ENCODE data around the gene ST7.

The ST7 gene, protein sequence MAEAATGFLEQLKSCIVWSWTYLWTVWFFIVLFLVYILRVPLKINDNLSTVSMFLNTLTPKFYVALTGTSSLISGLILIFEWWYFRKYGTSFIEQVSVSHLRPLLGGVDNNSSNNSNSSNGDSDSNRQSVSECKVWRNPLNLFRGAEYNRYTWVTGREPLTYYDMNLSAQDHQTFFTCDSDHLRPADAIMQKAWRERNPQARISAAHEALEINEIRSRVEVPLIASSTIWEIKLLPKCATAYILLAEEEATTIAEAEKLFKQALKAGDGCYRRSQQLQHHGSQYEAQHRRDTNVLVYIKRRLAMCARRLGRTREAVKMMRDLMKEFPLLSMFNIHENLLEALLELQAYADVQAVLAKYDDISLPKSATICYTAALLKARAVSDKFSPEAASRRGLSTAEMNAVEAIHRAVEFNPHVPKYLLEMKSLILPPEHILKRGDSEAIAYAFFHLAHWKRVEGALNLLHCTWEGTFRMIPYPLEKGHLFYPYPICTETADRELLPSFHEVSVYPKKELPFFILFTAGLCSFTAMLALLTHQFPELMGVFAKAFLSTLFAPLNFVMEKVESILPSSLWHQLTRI

DNA sequence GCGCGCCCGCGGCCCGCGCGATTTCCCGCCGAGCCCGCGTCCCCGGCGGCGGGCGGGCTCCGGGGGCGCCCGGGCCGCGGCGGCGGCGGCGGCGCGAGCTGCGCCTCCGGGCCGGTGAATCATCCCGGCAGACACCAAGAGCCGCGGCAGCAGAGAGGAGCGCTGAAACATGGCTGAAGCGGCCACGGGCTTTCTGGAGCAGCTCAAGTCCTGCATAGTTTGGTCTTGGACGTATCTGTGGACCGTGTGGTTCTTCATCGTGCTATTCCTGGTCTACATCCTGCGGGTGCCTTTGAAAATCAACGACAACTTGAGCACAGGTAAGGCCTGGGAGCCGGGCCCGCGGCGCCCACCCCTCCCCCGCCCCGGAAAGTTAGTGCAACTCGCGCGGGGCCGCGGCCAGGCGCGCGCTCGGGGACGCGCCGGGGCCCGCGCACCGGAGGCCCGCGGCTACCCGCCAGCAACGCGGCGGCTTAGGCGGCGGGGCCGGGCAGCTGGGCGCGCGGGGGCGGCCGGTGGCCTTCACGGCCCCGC lies at the start of gene ST7:
Gene ST7, plus strand, starts transcription at position 130 of the 534 bp plus-strand sequence. Its CDS starts 40 bp downstream, at position 170.
- DNase-seq: peak; percentile 84
- Mint-ChIP-seq H3K36me3 (ENCODE audit: low read depth) (peaks cover 3% of the 10 kb centered on the region), H3K27me3 (no peaks in the 10 kb centered on the region), H3K27ac (peak within 1 kb of the TSS; percentile 93), H3K4me3 (peak within 1 kb of the TSS; percentile 88), H3K4me1 (ENCODE audit: low read depth) (peaks cover 33% of the 10 kb centered on the region), H3K9me3 (no peaks in the 10 kb centered on the region)

DNA sequence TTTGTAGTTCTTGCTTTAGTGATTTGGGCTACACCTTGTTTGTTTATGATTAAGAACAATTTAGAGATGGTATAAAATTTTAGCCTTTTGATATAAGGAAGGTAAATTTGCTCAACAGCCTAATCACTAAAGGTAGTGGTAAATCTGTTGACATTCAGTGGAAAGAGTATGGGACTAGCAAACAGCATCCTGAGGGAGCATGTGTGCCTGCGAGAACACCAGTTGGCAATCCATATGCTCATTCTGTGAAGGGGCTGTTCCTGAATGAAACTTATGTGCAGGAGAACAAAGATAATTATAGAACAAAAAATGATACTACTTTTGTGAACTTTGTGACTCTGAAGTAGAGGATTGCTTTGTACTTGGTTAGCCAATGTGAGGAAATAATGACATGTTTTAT lies 46.9 kb upstream of the ST7 start:
- H3K27me3 Mint-ChIP-seq: no peaks in the 10 kb centered on the region
- H3K4me1 Mint-ChIP-seq (ENCODE audit: low read depth): no peaks in the 10 kb centered on the region
- H3K27ac Mint-ChIP-seq: no peak overlapping the region
- H3K4me3 Mint-ChIP-seq: no peak overlapping the region
- H3K9me3 Mint-ChIP-seq: no peaks in the 10 kb centered on the region
- DNase-seq: no peak
- H3K36me3 Mint-ChIP-seq (ENCODE audit: low read depth): peaks cover 79% of the 10 kb centered on the region

DNA sequence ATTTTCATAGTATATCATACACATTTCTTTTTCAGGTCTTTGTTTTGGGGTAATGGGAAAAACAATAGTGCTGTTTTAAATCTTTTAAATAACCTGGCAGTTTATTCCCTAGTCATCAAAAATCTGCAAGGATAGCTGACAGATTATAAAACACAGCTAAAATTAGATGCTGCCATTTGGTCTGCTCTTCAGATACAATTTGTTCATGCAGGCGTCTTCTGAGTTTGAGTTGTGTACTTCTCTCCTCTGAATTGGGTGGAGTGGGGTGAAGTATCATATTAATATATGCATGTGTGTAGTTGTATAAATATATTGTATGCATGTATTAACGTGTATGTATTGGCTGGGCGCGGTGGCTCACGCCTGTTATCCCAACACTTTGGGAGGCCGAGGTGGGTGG lies 42.9 kb upstream of the ST7 start:
- H3K27ac Mint-ChIP-seq: no peak overlapping the region
- peaks cover 82% of the 10 kb centered on the region for H3K36me3 Mint-ChIP-seq (ENCODE audit: low read depth)
- H3K4me1 Mint-ChIP-seq (ENCODE audit: low read depth): peaks cover 6% of the 10 kb centered on the region
- no peak overlapping the region for H3K4me3 Mint-ChIP-seq
- no peaks in the 10 kb centered on the region for H3K27me3 Mint-ChIP-seq
- no peak for DNase-seq
- H3K9me3 Mint-ChIP-seq: no peaks in the 10 kb centered on the region

DNA sequence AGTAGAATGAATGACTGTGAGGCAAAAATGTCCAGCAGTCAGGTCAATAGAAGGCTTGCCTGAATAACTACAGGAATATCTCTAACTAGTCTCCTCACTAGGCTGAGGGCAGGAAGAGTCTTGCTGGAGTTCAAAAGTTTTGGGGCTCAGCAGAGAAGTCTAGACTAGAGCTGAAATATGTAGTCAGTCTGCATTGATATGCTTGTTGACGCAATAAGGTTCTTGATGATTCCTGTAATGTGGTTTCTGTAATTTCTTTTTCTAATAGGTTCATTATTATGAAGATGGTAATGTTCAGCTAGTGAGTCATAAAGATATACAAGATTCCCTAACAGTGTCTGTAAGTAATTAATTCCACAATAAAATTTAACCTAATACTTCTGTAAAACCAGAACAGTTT lies 41.5 kb upstream of the ST7 start:
- H3K36me3 Mint-ChIP-seq (ENCODE audit: low read depth): peaks cover 83% of the 10 kb centered on the region
- H3K27me3 Mint-ChIP-seq: no peaks in the 10 kb centered on the region
- no peaks in the 10 kb centered on the region for H3K9me3 Mint-ChIP-seq
- H3K4me3 Mint-ChIP-seq: no peak overlapping the region
- no peak for DNase-seq
- H3K27ac Mint-ChIP-seq: no peak overlapping the region
- peaks cover 6% of the 10 kb centered on the region for H3K4me1 Mint-ChIP-seq (ENCODE audit: low read depth)

DNA sequence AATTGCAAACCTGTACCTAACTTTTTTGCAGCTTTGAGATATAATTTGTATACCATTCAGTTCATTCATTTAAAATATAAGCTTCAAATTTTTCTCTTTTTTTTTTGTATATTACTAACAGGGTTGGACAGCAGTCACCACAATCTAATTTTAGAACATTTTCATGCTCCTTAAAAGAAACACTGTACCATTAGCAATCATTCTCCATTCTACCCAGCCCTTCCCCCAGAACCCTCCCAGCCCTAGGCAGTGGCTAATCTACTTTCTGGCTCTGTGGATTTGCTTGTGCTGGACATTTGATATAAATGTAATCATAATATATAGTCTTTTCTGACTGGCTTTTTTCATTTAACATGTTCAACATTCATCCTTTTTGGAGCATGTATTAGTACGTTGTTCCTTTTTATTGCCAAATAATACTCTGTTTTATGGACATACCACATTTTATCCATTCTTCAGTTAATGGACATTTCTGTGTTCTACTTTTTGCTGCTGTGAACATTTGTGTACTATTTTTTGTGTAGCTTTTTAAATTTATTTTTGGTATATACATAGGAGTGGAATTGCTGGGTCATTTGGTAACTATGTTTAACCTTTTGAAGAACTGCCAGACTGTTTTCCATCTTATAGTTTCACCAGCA lies 40.9 kb upstream of the ST7 start:
- Mint-ChIP-seq H3K27me3 (no peaks in the 10 kb centered on the region), H3K4me3 (no peak overlapping the region), H3K9me3 (no peaks in the 10 kb centered on the region), H3K27ac (no peak overlapping the region), H3K36me3 (ENCODE audit: low read depth) (peaks cover 83% of the 10 kb centered on the region), H3K4me1 (ENCODE audit: low read depth) (peaks cover 6% of the 10 kb centered on the region)
- DNase-seq: no peak

DNA sequence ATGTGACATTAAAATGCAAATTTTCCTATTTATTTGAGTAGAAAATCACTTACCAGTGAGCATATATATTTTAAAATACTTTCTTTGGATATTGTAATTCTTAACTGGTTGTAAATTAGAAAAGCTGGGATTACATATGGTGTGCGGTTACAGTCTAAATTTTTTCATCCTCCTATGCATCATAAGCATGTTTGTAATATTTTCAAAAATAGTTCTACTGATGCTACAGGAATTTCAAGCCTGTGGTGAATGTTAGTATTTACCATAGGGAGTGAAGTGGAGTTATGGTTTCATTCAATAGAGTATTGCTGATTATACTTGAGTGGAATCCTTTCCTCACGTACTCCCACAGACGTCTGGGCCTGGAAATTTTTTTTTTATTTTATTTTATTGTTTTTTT lies 34.6 kb upstream of the ST7 start:
- H3K27ac Mint-ChIP-seq: no peak overlapping the region
- no peak for DNase-seq
- no peaks in the 10 kb centered on the region for H3K9me3 Mint-ChIP-seq
- no peaks in the 10 kb centered on the region for H3K4me1 Mint-ChIP-seq (ENCODE audit: low read depth)
- H3K27me3 Mint-ChIP-seq: no peaks in the 10 kb centered on the region
- peaks cover 51% of the 10 kb centered on the region for H3K36me3 Mint-ChIP-seq (ENCODE audit: low read depth)
- no peak overlapping the region for H3K4me3 Mint-ChIP-seq

DNA sequence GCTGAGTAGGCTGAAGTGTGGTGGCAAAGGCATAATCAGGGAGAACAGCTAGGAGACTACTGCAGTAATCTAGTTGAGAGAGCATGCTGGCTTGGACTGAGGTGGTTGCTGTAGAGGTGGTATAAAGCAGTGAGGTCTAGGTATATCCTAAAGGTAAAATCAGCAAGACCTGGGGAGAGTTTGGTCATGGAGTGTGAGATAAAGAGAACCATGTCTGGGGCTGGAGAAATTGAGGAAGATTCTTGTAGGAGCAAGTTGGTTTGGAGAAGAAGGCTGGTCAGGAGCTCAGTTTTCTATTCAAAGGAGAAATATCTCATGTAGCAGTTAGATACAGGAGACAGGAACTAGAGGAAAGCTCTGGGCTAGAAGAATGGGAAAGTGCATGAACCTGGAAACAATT lies 32.9 kb upstream of the ST7 start:
- Mint-ChIP-seq H3K36me3 (ENCODE audit: low read depth) (peaks cover 41% of the 10 kb centered on the region), H3K27ac (no peak overlapping the region), H3K4me1 (ENCODE audit: low read depth) (no peaks in the 10 kb centered on the region), H3K27me3 (no peaks in the 10 kb centered on the region), H3K4me3 (no peak overlapping the region), H3K9me3 (no peaks in the 10 kb centered on the region)
- DNase-seq: no peak

DNA sequence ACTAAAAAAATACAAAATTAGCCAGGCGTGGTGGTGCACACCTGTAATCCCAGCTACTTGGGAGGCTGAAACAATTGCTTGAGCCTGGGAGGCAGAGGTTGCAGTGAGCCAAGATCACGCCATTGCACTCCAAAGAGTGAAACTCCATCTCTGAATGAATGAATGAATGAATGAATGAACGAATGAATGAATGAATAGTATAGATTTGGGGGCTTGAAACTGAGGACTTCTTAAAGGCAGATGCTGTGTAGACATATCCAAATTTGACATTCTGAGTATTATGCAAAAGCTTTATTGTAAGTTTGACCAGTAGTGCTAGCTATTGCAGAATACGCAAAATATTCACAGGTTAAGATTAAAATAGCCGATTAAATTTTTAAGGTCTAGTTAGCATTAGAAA lies 30.8 kb upstream of the ST7 start:
- no peak overlapping the region for H3K27ac Mint-ChIP-seq
- no peak for DNase-seq
- no peaks in the 10 kb centered on the region for H3K9me3 Mint-ChIP-seq
- no peak overlapping the region for H3K4me3 Mint-ChIP-seq
- H3K27me3 Mint-ChIP-seq: no peaks in the 10 kb centered on the region
- H3K4me1 Mint-ChIP-seq (ENCODE audit: low read depth): no peaks in the 10 kb centered on the region
- peaks cover 23% of the 10 kb centered on the region for H3K36me3 Mint-ChIP-seq (ENCODE audit: low read depth)

DNA sequence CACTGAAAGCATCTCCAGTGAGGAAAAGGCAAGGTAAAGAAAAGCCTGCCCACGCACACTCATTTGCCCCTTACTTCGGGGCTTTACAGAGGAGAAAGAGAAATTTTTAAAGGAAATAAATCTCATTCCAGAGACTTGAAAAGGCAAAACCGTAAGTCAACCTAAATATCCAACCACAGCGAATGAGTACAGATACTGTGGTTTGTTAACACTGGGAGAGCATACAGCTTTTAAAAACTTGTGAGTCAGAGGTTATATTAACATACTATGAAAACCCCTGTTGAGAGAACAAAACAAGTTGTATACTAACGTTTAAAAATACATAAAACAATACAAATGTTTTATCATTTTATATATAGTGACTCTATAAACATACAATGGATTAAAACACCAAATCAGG lies 28.6 kb upstream of the ST7 start:
- no peak overlapping the region for H3K27ac Mint-ChIP-seq

DNA sequence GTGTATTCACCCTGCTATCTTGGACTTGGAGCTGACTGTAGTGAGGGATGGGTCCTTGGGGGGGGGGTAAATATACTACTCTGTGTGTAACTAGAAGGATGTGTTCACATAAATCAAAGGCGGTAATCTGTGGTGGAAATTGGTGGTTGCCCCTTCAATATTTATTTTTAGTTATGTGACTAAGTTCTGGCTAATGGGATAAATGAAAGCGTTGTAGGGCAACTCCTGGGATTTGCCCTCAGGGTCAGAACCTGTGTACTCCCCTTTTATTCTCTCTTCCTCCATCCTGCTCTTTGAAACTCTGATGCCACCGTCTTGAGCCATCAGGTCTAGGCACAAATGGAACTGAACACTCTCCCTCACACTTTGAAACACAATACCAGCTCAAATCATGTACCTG lies 24.3 kb upstream of the ST7 start:
- Mint-ChIP-seq H3K27me3 (peaks cover 3% of the 10 kb centered on the region), H3K27ac (no peak overlapping the region), H3K36me3 (ENCODE audit: low read depth) (no peaks in the 10 kb centered on the region), H3K4me3 (no peak overlapping the region), H3K4me1 (ENCODE audit: low read depth) (peaks cover 4% of the 10 kb centered on the region), H3K9me3 (no peaks in the 10 kb centered on the region)
- no peak for DNase-seq

More for the DNA sequence above, 28.6 kb upstream of the ST7 start:
- Mint-ChIP-seq H3K4me1 (ENCODE audit: low read depth) (no peaks in the 10 kb centered on the region), H3K36me3 (ENCODE audit: low read depth) (peaks cover 7% of the 10 kb centered on the region), H3K27me3 (no peaks in the 10 kb centered on the region), H3K4me3 (no peak overlapping the region), H3K9me3 (no peaks in the 10 kb centered on the region)
- DNase-seq: no peak

DNA sequence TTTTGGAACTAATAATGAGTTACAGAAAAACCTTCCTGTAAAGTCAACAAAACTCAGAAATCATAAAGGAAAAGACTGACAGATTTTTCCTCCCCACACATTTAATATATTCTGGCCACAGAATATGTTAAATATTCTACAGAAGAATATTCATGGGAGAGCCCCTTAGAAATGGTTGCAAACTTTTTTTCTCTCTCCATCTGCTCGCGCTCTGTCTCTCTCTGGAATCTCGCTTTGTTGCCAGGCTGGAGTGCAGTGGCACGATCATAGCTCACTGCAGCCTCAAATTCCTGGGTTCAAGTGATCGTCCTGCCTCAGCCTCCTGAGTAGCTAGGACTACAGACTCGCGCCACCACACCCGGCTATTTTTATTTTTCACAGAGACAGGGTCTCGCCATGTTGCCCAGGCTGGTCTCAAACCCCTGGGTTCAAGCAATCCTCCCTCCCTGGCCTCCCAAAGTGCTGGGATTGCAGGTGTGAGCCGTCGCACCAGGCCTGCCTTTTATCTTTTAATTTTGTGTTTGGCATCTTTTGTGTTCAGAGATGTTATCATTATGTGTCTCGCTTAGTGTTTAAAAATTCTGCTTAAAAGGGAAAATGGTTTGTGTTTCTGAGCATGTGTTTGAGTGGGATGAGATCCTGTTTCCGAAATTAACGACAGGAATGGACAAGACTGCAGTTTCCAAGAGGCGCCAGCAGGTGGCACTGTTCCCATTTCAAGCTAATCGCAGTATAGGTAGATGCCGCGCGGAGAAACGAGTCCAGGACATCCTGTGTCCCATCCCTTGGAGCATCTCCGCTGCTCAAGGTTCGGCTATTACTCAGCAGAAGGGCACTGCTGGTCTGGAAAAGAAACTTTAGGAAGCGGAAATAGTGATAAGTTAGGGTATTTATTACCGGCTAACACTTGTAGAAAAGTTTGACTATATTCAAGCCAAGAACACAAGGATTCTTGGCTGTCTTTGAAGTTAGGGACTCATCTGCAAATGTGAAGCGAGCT lies 23.1 kb upstream of the ST7 start:
- Mint-ChIP-seq H3K36me3 (ENCODE audit: low read depth) (no peaks in the 10 kb centered on the region), H3K27me3 (peaks cover 3% of the 10 kb centered on the region), H3K27ac (no peak overlapping the region), H3K4me3 (no peak overlapping the region), H3K4me1 (ENCODE audit: low read depth) (peaks cover 4% of the 10 kb centered on the region), H3K9me3 (no peaks in the 10 kb centered on the region)
- DNase-seq: peak; percentile 82

DNA sequence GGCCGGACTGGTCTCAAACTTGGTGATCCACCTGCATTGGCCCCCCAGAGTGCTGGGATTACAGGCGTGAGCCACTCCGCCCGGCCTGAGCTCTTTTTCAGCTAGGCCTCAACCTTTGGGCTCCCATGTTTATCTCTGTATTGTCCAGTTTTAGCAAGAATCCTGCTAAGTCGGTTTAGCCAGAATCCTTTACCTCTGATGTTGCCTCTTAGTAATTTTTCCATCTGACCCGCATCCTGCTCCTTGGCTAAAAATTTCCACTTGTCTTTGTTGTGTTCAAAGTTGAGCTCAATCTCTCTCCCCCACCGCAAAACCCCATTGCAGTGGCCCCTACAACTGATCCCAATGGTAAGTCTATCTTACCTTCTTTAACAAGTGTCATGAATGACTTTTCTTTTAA lies 20.7 kb upstream of the ST7 start:
- Mint-ChIP-seq H3K4me1 (ENCODE audit: low read depth) (peaks cover 4% of the 10 kb centered on the region), H3K36me3 (ENCODE audit: low read depth) (no peaks in the 10 kb centered on the region), H3K4me3 (no peak overlapping the region), H3K27ac (no peak overlapping the region), H3K9me3 (no peaks in the 10 kb centered on the region), H3K27me3 (peaks cover 10% of the 10 kb centered on the region)
- DNase-seq: no peak

DNA sequence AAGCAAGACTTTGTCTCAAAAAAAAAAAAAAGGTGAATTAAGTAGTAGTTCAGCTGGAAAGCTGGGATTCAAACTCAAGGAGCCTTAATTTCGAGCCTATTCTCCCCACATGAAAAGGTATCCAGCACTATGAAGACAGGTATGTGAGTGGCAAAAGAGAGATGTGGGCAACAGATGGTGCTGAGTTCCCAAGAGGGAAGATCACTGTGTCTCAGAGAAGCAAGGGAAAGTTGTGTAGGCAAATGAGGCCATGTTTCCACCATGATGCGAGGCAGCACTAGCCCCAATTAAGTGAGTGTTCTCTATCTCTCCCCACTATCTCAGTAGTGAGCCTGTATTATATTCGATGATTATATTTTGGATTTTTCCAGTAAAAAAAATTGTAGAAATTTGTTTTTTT lies 19.8 kb upstream of the ST7 start:
- Mint-ChIP-seq H3K4me1 (ENCODE audit: low read depth) (peaks cover 6% of the 10 kb centered on the region), H3K36me3 (ENCODE audit: low read depth) (no peaks in the 10 kb centered on the region), H3K4me3 (no peak overlapping the region), H3K27ac (no peak overlapping the region), H3K27me3 (peaks cover 15% of the 10 kb centered on the region), H3K9me3 (no peaks in the 10 kb centered on the region)
- DNase-seq: no peak

DNA sequence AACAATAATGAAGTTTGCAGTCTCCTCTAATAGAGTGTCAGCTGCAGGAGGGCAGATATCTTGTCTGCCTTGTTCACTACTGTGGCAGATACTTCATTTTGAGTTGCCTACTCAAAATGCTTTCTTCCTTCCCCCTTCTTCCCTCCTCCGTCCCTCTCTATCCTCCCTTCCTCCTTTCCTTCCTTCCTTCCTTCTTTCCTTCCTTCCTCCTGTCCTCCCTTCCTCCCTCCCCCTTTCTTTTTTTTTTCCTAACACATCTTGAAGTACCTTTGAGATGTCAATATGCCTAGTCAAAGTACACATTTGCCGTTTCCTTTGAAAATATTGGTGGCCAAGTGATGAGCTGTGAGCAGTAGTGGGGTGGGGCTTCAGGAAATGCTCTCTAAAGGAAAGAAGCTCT lies 18.7 kb upstream of the ST7 start:
- H3K9me3 Mint-ChIP-seq: no peaks in the 10 kb centered on the region
- DNase-seq: no peak
- peaks cover 17% of the 10 kb centered on the region for H3K27me3 Mint-ChIP-seq
- no peaks in the 10 kb centered on the region for H3K36me3 Mint-ChIP-seq (ENCODE audit: low read depth)
- peaks cover 9% of the 10 kb centered on the region for H3K4me1 Mint-ChIP-seq (ENCODE audit: low read depth)
- H3K4me3 Mint-ChIP-seq: no peak overlapping the region
- H3K27ac Mint-ChIP-seq: no peak overlapping the region

All from activated T-cell treated with anti-CD3 and anti-CD28 coated beads, Interleukin-2, amount 50 U/mL, for 24 hours (primary cell).